Adrenal gland (tissue), 12 donors: ENCODE results near the gene FASN. TPM values are rescaled to one million over a fixed set of nuclear protein-coding genes. Genes with fewer than 3 reads are reported as not detected.

Experiments
- DNase-seq, 7 donors: peaks; one replicate each; pipeline ENCODE4 v3.0.0-alpha.2; 2019 to 2020
- H3K27ac ChIP-seq, 5 donors: fragments of 200-600 bp; sonication (generic) in 4 of 5; 1 replicate in 3 of 5; 2 replicates in 2 of 5; pipeline versions ENCODE4 v1.5.1 to v1.8.0; 2016 to 2020; ENCODE audit warnings: mild to moderate bottlenecking in 1 of 5
- H3K27me3 ChIP-seq: fragments of 200-600 bp; 2 replicates; pipeline ENCODE4 v1.8.0; 2021
- H3K36me3 ChIP-seq, 2 donors: fragments of 200-600 bp; replicated peaks in 1 of 2; 1 replicate in 1 of 2; 2 replicates in 1 of 2; pipeline versions ENCODE4 v1.5.1 to v1.8.0; 2018 to 2022
- H3K4me1 ChIP-seq, 2 donors: fragments of 200-600 bp; replicated peaks in 1 of 2; 1 replicate in 1 of 2; 2 replicates in 1 of 2; pipeline versions ENCODE4 v1.5.1 to v1.8.0; 2018 to 2021
- H3K4me3 ChIP-seq, 4 donors: fragments of 200-600 bp; sonication (generic) in 3 of 4; one replicate each; pipeline ENCODE4 v1.5.1; 2016 to 2018
- H3K9me3 ChIP-seq, 3 donors: fragments of 200-600 bp; sonication (generic) in 1 of 3; replicated peaks in 1 of 3; 1 replicate in 2 of 3; 2 replicates in 1 of 3; pipeline versions ENCODE4 v1.5.1 to v1.8.0; 2016 to 2021
- CTCF ChIP-seq, 6 experiments: fragments of 450-650 bp in 4 of 6; fragments of 200-600 bp in 2 of 6; sonication (generic) in 1 of 6; IDR thresholded peaks; 1 replicate in 5 of 6; 2 replicates in 1 of 6; pipeline versions ENCODE4 v1.5.1 to v1.8.0; 2016 to 2021; ENCODE audit warnings: antibody characterized with exemption in 6 of 6, mild to moderate bottlenecking in 2 of 6, moderate library complexity in 1 of 6
- POLR2A ChIP-seq, 2 donors: fragments of 450-650 bp; IDR thresholded peaks; one replicate each; pipeline ENCODE4 v1.6.1; 2017; ENCODE audit warnings: antibody characterized with exemption in 2 of 2, mild to moderate bottlenecking in 2 of 2, moderate library complexity in 1 of 2
- WGBS, 4 donors: extraction: QIAGEN DNeasy Blood & Tissue Kit in 2 of 4; methylation state at CpG; one replicate each; pipeline versions ENCODE4 v1.1.5 to v1.1.7; 2013 to 2017; 5-methylcytosine and 5-hydroxymethylcytosine counted together
- intact Hi-C, 2 donors: fragments of 100-400 bp; cut with DNase I; formaldehyde crosslinking; loops; one replicate each; pipeline versions ENCODE4 v1.14.1 to v1.15.0; 2022 to 2023
- polyA plus RNA-seq, 3 donors: library from polyadenylated mRNA; stranded (reverse); fragments of 200-250 nt in 2 of 3; fragments of 350-450 nt in 1 of 3; fragmentation: Illumina TruSeq in 1 of 3; extraction: RNeasy Lipid Tissue Mini Kit (QIAGEN cat#74804) in 1 of 3; gene quantifications; one replicate each; pipeline ENCODE4 v1.2.3, GENCODE V29; 2013 to 2014
- total RNA-seq, 9 donors: library from RNA; depleted of rRNA in 4 of 9; stranded (reverse); fragments of >200 nt in 4 of 9; fragments of 120-200 nt in 1 of 9; fragmentation: NEBNext Ultra II Directional in 1 of 9; extraction: Animal tissue kit (Norgen Biotek cat#: 25700) in 1 of 9; gene quantifications; one replicate each; pipeline versions ENCODE4 v1.1.0 to v1.2.4, GENCODE V29; 2013 to 2023
- donor health status: healthy with polysubstance abuse.
- donor health status: Bipolar disorder and iron deficiency.
- donor health status: DM: yes; HTN: yes; CAD: no.
- donor health status: DM: no; HTN: no; CAD: no.
- donor health status: DM: no; HTN: no; CAD: no.
- donor health status: DM: yes; HTN: yes; CAD: no.

The FASN gene
- total and polyA plus RNA-seq, 12 donors = 18.9 to 276 (median 79.7) TPM

DNA sequence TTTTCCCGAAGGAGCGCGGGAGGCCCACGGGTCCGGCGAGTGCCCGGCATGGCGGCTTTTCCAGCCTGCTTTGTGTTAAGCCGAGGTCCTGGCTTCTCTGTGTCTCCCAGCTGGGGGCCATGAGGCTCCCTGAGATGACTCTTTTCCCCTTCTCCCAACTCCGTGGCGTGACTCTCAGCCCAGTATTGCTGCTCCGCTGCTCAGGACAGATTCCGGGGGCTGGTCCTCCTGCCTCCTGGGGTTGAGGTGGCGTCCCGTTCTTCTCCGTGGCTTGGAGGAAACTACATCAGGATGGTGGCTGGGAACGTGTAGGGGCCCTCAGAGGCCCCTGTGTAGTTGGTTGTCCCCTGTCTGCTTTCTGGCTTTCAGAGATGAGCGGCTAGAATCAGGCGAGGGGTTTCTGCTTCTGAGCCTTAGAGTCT is 45.4 kb downstream of the FASN start:
- no peaks in the 10 kb centered on the region for H3K9me3 ChIP-seq
- no peak overlapping the region for H3K27ac ChIP-seq
- H3K4me1 ChIP-seq = peaks cover 25 to 31% of the 10 kb centered on the region in 2 donors

DNA sequence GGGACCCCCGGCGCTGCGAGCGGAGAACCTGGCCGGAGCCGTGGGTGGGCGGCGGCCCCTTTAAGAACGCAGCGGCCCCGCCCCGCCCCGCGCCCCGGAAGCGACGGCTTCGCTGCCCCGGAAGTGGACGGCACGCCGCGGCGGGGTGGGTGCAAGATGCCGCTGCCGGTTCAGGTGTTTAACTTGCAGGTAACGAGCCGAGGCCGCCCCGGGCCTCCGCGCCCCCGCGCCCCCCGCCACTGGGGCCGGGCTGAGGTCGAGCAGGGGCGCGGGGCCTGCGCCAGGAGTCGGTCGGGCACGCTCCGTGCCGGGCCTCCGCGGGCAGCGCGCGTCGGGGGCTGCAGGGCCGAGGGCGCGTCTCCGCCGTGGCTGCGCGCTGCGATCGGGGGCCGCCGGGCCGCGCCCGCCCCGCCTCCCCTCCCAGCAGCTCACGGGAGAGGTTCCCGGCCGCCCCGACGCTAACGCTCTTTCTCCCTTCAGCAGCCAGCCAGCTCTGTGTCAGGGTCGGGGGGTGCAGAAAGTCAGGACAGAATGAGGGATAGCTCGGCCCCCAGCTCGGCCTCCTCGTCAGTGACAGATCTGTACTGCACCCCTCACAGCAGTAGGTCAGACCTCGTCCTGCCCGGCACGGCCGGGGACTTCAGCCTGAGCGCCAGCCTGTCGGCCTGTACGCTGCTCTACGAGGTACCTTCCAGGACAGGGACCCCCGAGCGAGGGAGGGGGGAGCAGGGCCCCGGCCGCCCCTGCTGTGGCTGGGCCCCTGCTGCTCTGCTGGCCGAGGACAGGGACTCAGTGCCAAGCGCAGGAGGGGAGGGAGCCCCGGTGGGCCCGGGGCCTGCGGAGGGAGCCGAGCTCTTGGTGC is 46.0 kb downstream of the FASN start, which contains the start of the genes GPS1 and RFNG:
Gene GPS1 (plus strand): TSS at position 123 of the 862 bp plus-strand sequence. CDS start 34 bp downstream, at position 157.
Gene RFNG (minus strand): TSS at position 36 of the 862 bp plus-strand sequence. CDS start 45 bp downstream, outside the sequence.
- no peak for TF ChIP-seq CTCF (IDR thresholded peaks at IDR 0.05)
- no peak for TF ChIP-seq POLR2A (IDR thresholded peaks at IDR 0.05)
- peak; percentile 56 to 79 (median 73) for DNase-seq
- Histone ChIP-seq H3K9me3 (no peaks in the 10 kb centered on the region), H3K27ac (peak within 1 kb of the TSS in 1 of 5 donors; percentile 83), H3K36me3 (peaks cover 0 to 66% of the 10 kb centered on the region in 2 donors), H3K4me3 (peak within 1 kb of the TSS; percentile 50 to 97 (median 66)), H3K27me3 (no peaks in the 10 kb centered on the region), H3K4me1 (peaks cover 19 to 25% of the 10 kb centered on the region in 2 donors)
- 0 to 1% (median 0%) methylated on average over 5 to 94 of the region's 94 CpGs for WGBS, 4 donors
- intact Hi-C loops = no loop called here

More for the DNA sequence above, 45.4 kb downstream of the FASN start:
- Histone ChIP-seq H3K36me3 (peaks cover 0 to 68% of the 10 kb centered on the region in 2 donors), H3K4me3 (peak overlapping the region in 3 of 4 donors; percentile 35 to 97 (median 58)), H3K27me3 (no peaks in the 10 kb centered on the region)
- intact Hi-C loops = no loop called here
- 18 to 67% (median 31%) methylated on average over 2 to 19 of the region's 19 CpGs for WGBS, 4 donors
- peak in 1 of 7 donors; percentile 8 for DNase-seq
- TF ChIP-seq CTCF (IDR thresholded peaks at IDR 0.05) = no peak
- no peak for TF ChIP-seq POLR2A (IDR thresholded peaks at IDR 0.05)

- Histone ChIP-seq H3K27ac (peak overlapping the region in 1 of 5 donors; percentile 83), H3K36me3 (peaks cover 0 to 58% of the 10 kb centered on the region in 2 donors), H3K4me1 (peaks cover 17 to 21% of the 10 kb centered on the region in 2 donors), H3K4me3 (peak overlapping the region in 3 of 4 donors; percentile 29 to 97 (median 73)), H3K9me3 (no peaks in the 10 kb centered on the region), H3K27me3 (no peaks in the 10 kb centered on the region)
- peak in 2 of 7 donors; percentile 12 to 22 for DNase-seq
- TF ChIP-seq POLR2A (IDR thresholded peaks at IDR 0.05) (no peak), CTCF (IDR thresholded peaks at IDR 0.05) (no peak)
- 14 to 100% (median 33%) methylated on average over 1 to 79 of the region's 79 CpGs for WGBS, 4 donors
- intact Hi-C loops = no loop called here
These were observed 47.0 kb downstream of the FASN start for GRCh38 chr17:82050761-82051641.
